Mesenchymal stem cell (in vitro differentiated cells and primary cell): ENCODE results near the gene ZNF215.

Experiments
- DNase-seq: peaks from one replicate; pipeline ENCODE4 v3.0.0-alpha.2; 2013
- H2AFZ ChIP-seq: one replicate; pipeline ENCODE4 v1.6.1; 2013; ENCODE audit warnings: low read depth, mild to moderate bottlenecking, control low read depth, inconsistent platforms, low read length, moderate library complexity
- H2AK5ac ChIP-seq: 2 replicates; pipeline ENCODE4 v1.6.1; 2013; ENCODE audit warnings: low read length, moderate library complexity, mild to moderate bottlenecking, inconsistent platforms; ENCODE audit not compliant: severe bottlenecking
- H2BK120ac ChIP-seq: one replicate; pipeline ENCODE4 v1.6.1; 2013; ENCODE audit warnings: low read depth, mild to moderate bottlenecking, inconsistent platforms, low read length, moderate library complexity
- H2BK12ac ChIP-seq, 2 experiments: one replicate each; pipeline ENCODE4 v1.6.1; 2013; ENCODE audit warnings: inconsistent platforms in 2 of 2, low read length in 2 of 2, mild to moderate bottlenecking in 2 of 2, moderate library complexity in 2 of 2, control low read depth in 1 of 2
- H2BK15ac ChIP-seq: one replicate; pipeline ENCODE4 v1.6.1; 2013; ENCODE audit warnings: mild to moderate bottlenecking, low read depth, inconsistent platforms; ENCODE audit not compliant: poor library complexity, severe bottlenecking
- H2BK5ac ChIP-seq: 2 replicates; pipeline ENCODE4 v1.6.1; 2013; ENCODE audit warnings: low read depth, mild to moderate bottlenecking, low read length, control low read depth, inconsistent platforms; ENCODE audit not compliant: poor library complexity, severe bottlenecking
- H3K14ac ChIP-seq, 2 experiments: one replicate each; pipeline ENCODE4 v1.6.1; 2013; ENCODE audit warnings: inconsistent platforms in 2 of 2, low read length in 2 of 2, control low read depth in 1 of 2, mild to moderate bottlenecking in 1 of 2, moderate library complexity in 1 of 2
- H3K18ac ChIP-seq, 2 experiments: one replicate each; pipeline ENCODE4 v1.6.1; 2013; ENCODE audit warnings: inconsistent platforms in 2 of 2, low read length in 2 of 2, control low read depth in 1 of 2, low read depth in 1 of 2, mild to moderate bottlenecking in 1 of 2
- H3K23ac ChIP-seq, 2 experiments: one replicate each; pipeline ENCODE4 v1.6.1; 2013; ENCODE audit warnings: inconsistent platforms in 2 of 2, low read length in 2 of 2, mild to moderate bottlenecking in 2 of 2, moderate library complexity in 2 of 2, control low read depth in 1 of 2
- H3K27ac ChIP-seq: 2 replicates; pipeline ENCODE4 v1.5.1; 2013; ENCODE audit warnings: mild to moderate bottlenecking, moderate library complexity, low read length, control low read depth, inconsistent platforms; ENCODE audit not compliant: poor library complexity, severe bottlenecking
- H3K27me3 ChIP-seq, 2 experiments: 2 replicates each; pipeline versions ENCODE4 v1.6.1 to v1.7.0; 2013; ENCODE audit warnings: low read length in 2 of 2, mild to moderate bottlenecking in 2 of 2, moderate library complexity in 2 of 2, control low read depth in 1 of 2, inconsistent platforms in 1 of 2; ENCODE audit not compliant: control insufficient read depth in 1 of 2, insufficient read depth in 1 of 2
- H3K36me3 ChIP-seq, 2 experiments: 2 replicates each; pipeline versions ENCODE4 v1.6.1 to v1.7.0; 2013; ENCODE audit warnings: low read length in 2 of 2, control low read depth in 1 of 2, inconsistent platforms in 1 of 2, low read depth in 1 of 2, mild to moderate bottlenecking in 1 of 2; ENCODE audit not compliant: insufficient read depth in 2 of 2, control insufficient read depth in 1 of 2
- H3K4ac ChIP-seq, 2 experiments: one replicate each; pipeline ENCODE4 v1.6.1; 2013; ENCODE audit warnings: inconsistent platforms in 2 of 2, low read length in 2 of 2, mild to moderate bottlenecking in 2 of 2, moderate library complexity in 2 of 2, control low read depth in 1 of 2, low read depth in 1 of 2
- H3K4me1 ChIP-seq: 2 replicates; pipeline ENCODE4 v1.6.1; 2013; ENCODE audit warnings: low read depth, low read length, control low read depth; ENCODE audit not compliant: control insufficient read depth, insufficient read depth
- H3K4me2 ChIP-seq: 2 replicates; pipeline ENCODE4 v1.6.1; 2013; ENCODE audit warnings: low read length, mild to moderate bottlenecking, inconsistent platforms; ENCODE audit not compliant: poor library complexity, severe bottlenecking
- H3K4me3 ChIP-seq, 2 experiments: 2 replicates each; pipeline versions ENCODE4 v1.5.1 to v1.7.0; 2013; ENCODE audit warnings: low read length in 2 of 2, mild to moderate bottlenecking in 2 of 2, control low read depth in 1 of 2, low read depth in 1 of 2; ENCODE audit not compliant: insufficient read depth in 1 of 2
- H3K79me1 ChIP-seq: replicated peaks from 2 replicates; pipeline ENCODE4 v1.6.1; 2013; ENCODE audit warnings: mild to moderate bottlenecking, control low read depth, low read length, inconsistent platforms; ENCODE audit not compliant: poor library complexity, severe bottlenecking
- H3K9ac ChIP-seq: 2 replicates; pipeline ENCODE4 v1.7.0; 2013; ENCODE audit warnings: mild to moderate bottlenecking, low read length, moderate library complexity
- H3K9me3 ChIP-seq: 2 replicates; pipeline ENCODE4 v1.7.0; 2013; ENCODE audit warnings: mild to moderate bottlenecking, low read length; ENCODE audit not compliant: control insufficient read depth
- H4K8ac ChIP-seq: one replicate; pipeline ENCODE4 v1.6.1; 2013; ENCODE audit warnings: inconsistent platforms, mild to moderate bottlenecking, low read length, moderate library complexity
- H4K91ac ChIP-seq: one replicate; pipeline ENCODE4 v1.6.1; 2013; ENCODE audit warnings: mild to moderate bottlenecking, low read length, inconsistent platforms
- WGBS: methylation state at CpG from one replicate; pipeline ENCODE4 v1.1.7; 2013; ENCODE audit warnings: mixed read lengths; 5-methylcytosine and 5-hydroxymethylcytosine counted together

The ZNF215 gene

DNA sequence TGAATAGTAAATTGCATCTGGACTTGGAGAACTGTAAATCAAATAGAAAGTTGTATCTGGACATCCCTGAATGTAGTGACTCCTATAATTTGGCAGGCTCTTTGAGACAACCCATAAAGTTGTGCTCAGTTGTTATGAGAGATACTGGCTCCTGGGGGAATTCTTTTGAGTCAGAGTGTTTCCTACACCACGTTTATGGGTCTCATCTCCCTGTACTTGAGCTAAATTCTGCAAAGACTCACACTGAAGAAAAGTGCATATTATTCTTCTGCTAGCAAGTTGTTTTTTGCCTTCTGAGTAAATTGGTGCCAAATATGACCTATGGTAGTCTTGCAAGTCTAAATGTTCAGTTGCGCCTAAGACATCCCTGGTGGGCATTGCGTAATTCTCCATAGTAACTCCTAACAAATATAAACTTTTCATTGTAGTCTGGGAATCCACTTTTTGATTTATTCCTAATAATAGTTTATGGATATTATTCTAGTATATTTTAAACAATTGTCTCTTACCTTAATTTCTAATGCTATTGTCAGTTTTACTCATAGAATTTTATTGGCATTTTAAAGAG lies 5.0 kb downstream of the ZNF215 start:
- no peaks in the 10 kb centered on the region for H3K36me3 ChIP-seq
- WGBS = 83% methylated on average over 1 of the region's 3 CpGs
- peak; percentile 4 for DNase-seq
- no peak overlapping the region for H2AK5ac ChIP-seq
- H2BK12ac ChIP-seq = no peak overlapping the region
- no peak overlapping the region for H3K4me2 ChIP-seq
- H3K18ac ChIP-seq = no peak overlapping the region
- H2BK120ac ChIP-seq = no peak overlapping the region
- H3K79me1 ChIP-seq = peaks cover 4% of the 10 kb centered on the region
- H3K9me3 ChIP-seq = no peaks in the 10 kb centered on the region
- peaks cover 3% of the 10 kb centered on the region for H3K4me1 ChIP-seq
- no peak overlapping the region for H3K4ac ChIP-seq
- H3K9ac ChIP-seq = peak overlapping the region; percentile 52
- no peak overlapping the region for H4K91ac ChIP-seq
- no peak overlapping the region for H2BK5ac ChIP-seq
- H3K27ac ChIP-seq = no peak overlapping the region
- no peak overlapping the region for H2BK15ac ChIP-seq
- no peak overlapping the region for H3K4me3 ChIP-seq
- no peak overlapping the region for H3K23ac ChIP-seq
- H3K14ac ChIP-seq = no peak overlapping the region
- no peak overlapping the region for H4K8ac ChIP-seq
- H3K27me3 ChIP-seq = no peaks in the 10 kb centered on the region
- H2AFZ ChIP-seq = no peak overlapping the region

DNA sequence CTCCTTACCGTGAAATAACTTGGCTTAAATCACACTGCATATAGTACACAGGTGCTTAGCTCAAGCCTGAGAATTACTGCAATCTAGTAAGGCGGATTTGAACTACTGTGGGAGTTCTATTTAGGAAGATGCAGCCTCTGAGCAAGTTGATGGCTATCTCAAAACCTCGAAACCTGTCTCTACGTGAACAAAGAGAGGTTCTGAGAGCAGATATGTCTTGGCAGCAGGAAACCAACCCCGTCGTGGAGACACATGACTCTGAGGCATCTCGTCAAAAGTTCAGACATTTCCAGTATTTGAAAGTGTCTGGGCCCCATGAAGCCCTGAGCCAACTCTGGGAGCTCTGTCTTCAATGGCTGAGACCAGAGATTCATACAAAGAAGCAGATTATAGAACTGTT lies 5.9 kb downstream of the ZNF215 start:
- Histone ChIP-seq H3K9ac (no peak overlapping the region), H3K79me1 (peaks cover 4% of the 10 kb centered on the region), H3K9me3 (no peaks in the 10 kb centered on the region), H3K14ac (no peak overlapping the region), H2BK5ac (no peak overlapping the region), H4K8ac (no peak overlapping the region), H2AFZ (no peak overlapping the region), H3K4me3 (no peak overlapping the region), H3K4ac (no peak overlapping the region), H2AK5ac (no peak overlapping the region), H4K91ac (no peak overlapping the region), H3K4me1 (no peaks in the 10 kb centered on the region), H2BK15ac (no peak overlapping the region), H3K36me3 (no peaks in the 10 kb centered on the region), H3K27me3 (no peaks in the 10 kb centered on the region), H3K23ac (no peak overlapping the region), H2BK120ac (no peak overlapping the region), H3K18ac (no peak overlapping the region), H3K4me2 (no peak overlapping the region), H2BK12ac (no peak overlapping the region), H3K27ac (no peak overlapping the region)
- DNase-seq = no peak
- 95% methylated on average over 6 of the region's 7 CpGs for WGBS

DNA sequence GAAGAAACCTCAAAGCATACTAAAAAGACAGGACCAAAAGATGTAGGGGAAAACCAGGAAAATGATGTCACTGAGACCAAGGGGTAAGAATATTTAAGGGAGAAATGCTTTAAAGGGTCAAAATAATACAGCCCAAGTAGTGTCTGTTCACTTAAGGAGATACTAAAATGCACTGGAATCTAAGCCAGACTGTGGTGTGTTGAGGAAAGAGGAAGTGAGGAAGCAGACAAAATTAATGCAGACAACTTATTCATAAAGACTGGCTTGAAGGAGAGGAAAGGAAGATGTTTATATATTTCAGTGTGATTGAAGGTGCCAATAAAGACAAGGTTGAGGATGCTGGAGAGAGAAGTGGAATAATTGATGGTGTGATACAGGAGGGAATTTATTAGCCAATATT lies 15.7 kb downstream of the ZNF215 start:
- DNase-seq = no peak
- Histone ChIP-seq H3K79me1 (no peaks in the 10 kb centered on the region), H3K9me3 (no peaks in the 10 kb centered on the region), H3K36me3 (no peaks in the 10 kb centered on the region), H3K4ac (no peak overlapping the region), H3K27me3 (no peaks in the 10 kb centered on the region), H3K9ac (no peak overlapping the region), H2BK15ac (no peak overlapping the region), H2BK5ac (no peak overlapping the region), H3K18ac (no peak overlapping the region), H3K4me3 (no peak overlapping the region), H4K91ac (no peak overlapping the region), H3K27ac (no peak overlapping the region), H3K4me2 (no peak overlapping the region), H3K23ac (no peak overlapping the region), H3K4me1 (no peaks in the 10 kb centered on the region), H3K14ac (no peak overlapping the region), H2AFZ (no peak overlapping the region), H2BK120ac (no peak overlapping the region), H2AK5ac (no peak overlapping the region), H2BK12ac (no peak overlapping the region), H4K8ac (no peak overlapping the region)

DNA sequence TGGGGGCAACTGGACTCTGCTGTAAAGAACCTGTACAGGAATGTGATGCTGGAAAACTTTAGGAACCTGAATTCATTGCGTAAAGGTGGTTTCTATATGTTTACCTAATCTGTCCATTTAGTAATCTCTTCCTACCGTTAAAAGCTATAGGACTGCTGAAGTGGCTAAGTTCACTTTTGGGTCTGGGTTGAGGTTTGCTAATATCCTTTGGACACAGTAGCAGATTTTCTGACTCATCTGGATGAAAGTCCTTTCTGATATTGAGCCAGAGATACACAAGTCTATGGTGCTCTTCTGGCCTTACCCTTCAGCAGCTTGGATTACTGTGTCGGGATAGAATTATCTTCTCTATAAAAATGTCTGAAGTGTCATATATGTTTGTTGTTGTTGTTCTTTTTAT lies 16.9 kb downstream of the ZNF215 start:
- no peaks in the 10 kb centered on the region for H3K27me3 ChIP-seq
- no peaks in the 10 kb centered on the region for H3K4me1 ChIP-seq
- H2BK120ac ChIP-seq = no peak overlapping the region
- 100% methylated on average over 1 of the region's 3 CpGs for WGBS
- no peaks in the 10 kb centered on the region for H3K79me1 ChIP-seq
- no peak overlapping the region for H3K4me3 ChIP-seq
- H4K91ac ChIP-seq = no peak overlapping the region
- H3K27ac ChIP-seq = no peak overlapping the region
- no peak overlapping the region for H3K4ac ChIP-seq
- H2BK12ac ChIP-seq = no peak overlapping the region
- no peak overlapping the region for H3K23ac ChIP-seq
- H2AFZ ChIP-seq = no peak overlapping the region
- no peak overlapping the region for H3K14ac ChIP-seq
- no peaks in the 10 kb centered on the region for H3K9me3 ChIP-seq
- H3K9ac ChIP-seq = no peak overlapping the region
- H3K36me3 ChIP-seq = no peaks in the 10 kb centered on the region
- no peak overlapping the region for H3K4me2 ChIP-seq
- H2AK5ac ChIP-seq = no peak overlapping the region
- no peak for DNase-seq
- H4K8ac ChIP-seq = no peak overlapping the region
- H2BK5ac ChIP-seq = no peak overlapping the region
- H2BK15ac ChIP-seq = no peak overlapping the region
- no peak overlapping the region for H3K18ac ChIP-seq
